ENCODE data around the gene KLHL29. TPM values are rescaled to one million over a fixed set of nuclear protein-coding genes. Genes with fewer than 3 reads are reported as not detected.

The KLHL29 gene
- total RNA-seq, 1 donor from 2014 or later: 17.5 TPM

- Mint-ChIP-seq H3K36me3 (ENCODE audit: low read depth, unreplicated experiment) (peaks cover 4% of the 10 kb centered on the region), H3K9me3 (ENCODE audit: unreplicated experiment) (no peaks in the 10 kb centered on the region), H3K27me3 (ENCODE audit: unreplicated experiment) (peaks cover 4% of the 10 kb centered on the region), H3K27ac (ENCODE audit: unreplicated experiment) (no peak overlapping the region), H3K4me3 (ENCODE audit: unreplicated experiment) (no peak overlapping the region), H3K4me1 (ENCODE audit: unreplicated experiment) (peaks cover 5% of the 10 kb centered on the region)
- no peak for TF ChIP-seq CTCF (IDR thresholded peaks at IDR 0.05; ENCODE audit: unreplicated experiment)
- DNase-seq (ENCODE audit: low spot score): no peak
Measured at GRCh38 chr2:23649819-23650218, 264.8 kb downstream of the KLHL29 start.

GRCh38 chr2:23651187-23652080 lies 266.5 kb downstream of the KLHL29 start:
- Mint-ChIP-seq H3K27ac (ENCODE audit: unreplicated experiment) (no peak overlapping the region), H3K9me3 (ENCODE audit: unreplicated experiment) (no peaks in the 10 kb centered on the region)
- no peak for DNase-seq (ENCODE audit: low spot score)

GRCh38 chr2:23653326-23653725 lies 268.3 kb downstream of the KLHL29 start:
- Mint-ChIP-seq H3K4me1 (ENCODE audit: unreplicated experiment) (peaks cover 4% of the 10 kb centered on the region), H3K27me3 (ENCODE audit: unreplicated experiment) (peaks cover 10% of the 10 kb centered on the region), H3K9me3 (ENCODE audit: unreplicated experiment) (no peaks in the 10 kb centered on the region), H3K27ac (ENCODE audit: unreplicated experiment) (no peak overlapping the region), H3K4me3 (ENCODE audit: unreplicated experiment) (no peak overlapping the region), H3K36me3 (ENCODE audit: low read depth, unreplicated experiment) (peaks cover 4% of the 10 kb centered on the region)
- no peak for DNase-seq (ENCODE audit: low spot score)
- no peak for TF ChIP-seq CTCF (IDR thresholded peaks at IDR 0.05; ENCODE audit: unreplicated experiment)

More at GRCh38 chr2:23651187-23652080, 266.5 kb downstream of the KLHL29 start:
- peaks cover 8% of the 10 kb centered on the region for H3K27me3 Mint-ChIP-seq (ENCODE audit: unreplicated experiment)
- TF ChIP-seq CTCF (IDR thresholded peaks at IDR 0.05; ENCODE audit: unreplicated experiment): no peak
- H3K4me1 Mint-ChIP-seq (ENCODE audit: unreplicated experiment): peaks cover 5% of the 10 kb centered on the region
- peaks cover 4% of the 10 kb centered on the region for H3K36me3 Mint-ChIP-seq (ENCODE audit: low read depth, unreplicated experiment)
- no peak overlapping the region for H3K4me3 Mint-ChIP-seq (ENCODE audit: unreplicated experiment)

GRCh38 chr2:23654756-23655155 lies 269.8 kb downstream of the KLHL29 start:
- H3K27ac Mint-ChIP-seq (ENCODE audit: unreplicated experiment): no peak overlapping the region
- peaks cover 15% of the 10 kb centered on the region for H3K27me3 Mint-ChIP-seq (ENCODE audit: unreplicated experiment)
- H3K4me3 Mint-ChIP-seq (ENCODE audit: unreplicated experiment): no peak overlapping the region
- TF ChIP-seq CTCF (IDR thresholded peaks at IDR 0.05; ENCODE audit: unreplicated experiment): no peak
- no peaks in the 10 kb centered on the region for H3K9me3 Mint-ChIP-seq (ENCODE audit: unreplicated experiment)
- peaks cover 4% of the 10 kb centered on the region for H3K36me3 Mint-ChIP-seq (ENCODE audit: low read depth, unreplicated experiment)
- H3K4me1 Mint-ChIP-seq (ENCODE audit: unreplicated experiment): peaks cover 4% of the 10 kb centered on the region
- DNase-seq (ENCODE audit: low spot score): no peak

DNA sequence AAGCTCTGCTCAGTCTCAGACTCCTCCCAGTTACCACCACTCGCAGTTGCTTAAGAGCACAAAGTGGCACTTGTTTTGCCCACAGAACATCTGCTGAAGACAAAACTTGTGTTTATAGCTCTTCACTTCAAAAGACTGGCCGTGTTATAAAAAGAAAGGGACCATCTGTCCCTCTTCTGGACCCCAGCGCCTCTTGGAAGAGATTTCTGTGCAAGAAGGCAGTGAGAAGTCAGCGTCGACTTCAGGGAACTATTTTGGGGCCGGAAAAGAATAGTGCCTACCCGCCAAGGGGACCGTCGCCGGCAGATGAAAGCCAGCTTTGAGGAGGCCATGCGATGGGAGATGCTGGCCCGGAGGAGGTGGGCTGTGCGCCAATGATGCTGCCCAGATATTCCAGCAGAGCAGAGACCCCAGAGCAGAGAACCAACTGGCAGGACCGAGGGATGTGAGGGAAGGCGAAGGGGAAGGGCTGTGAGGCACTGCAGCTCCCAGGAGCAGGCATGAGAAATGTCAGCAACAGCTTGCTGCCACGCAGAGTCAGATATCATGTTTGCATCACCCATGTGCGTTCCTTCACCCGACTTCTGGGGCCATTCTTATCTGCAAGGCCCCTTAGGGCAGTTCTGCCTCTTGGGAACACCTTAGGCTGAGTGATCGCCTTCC lies 271.1 kb downstream of the KLHL29 start:
- Mint-ChIP-seq H3K4me1 (ENCODE audit: unreplicated experiment) (peaks cover 4% of the 10 kb centered on the region), H3K4me3 (ENCODE audit: unreplicated experiment) (no peak overlapping the region), H3K36me3 (ENCODE audit: low read depth, unreplicated experiment) (peaks cover 4% of the 10 kb centered on the region), H3K27me3 (ENCODE audit: unreplicated experiment) (peaks cover 18% of the 10 kb centered on the region), H3K27ac (ENCODE audit: unreplicated experiment) (no peak overlapping the region), H3K9me3 (ENCODE audit: unreplicated experiment) (no peaks in the 10 kb centered on the region)
- TF ChIP-seq CTCF (IDR thresholded peaks at IDR 0.05; ENCODE audit: unreplicated experiment): no peak
- no peak for DNase-seq (ENCODE audit: low spot score)

All from endothelial cell (in vitro differentiated cells).